K562 (cell line): ENCODE results near the gene DYNC2H1. TPM values are rescaled to one million over a fixed set of nuclear protein-coding genes. Genes with fewer than 3 reads are reported as not detected.

Source experiments
- ATAC-seq: fragments of 200-7000 bp; cut with Tn5 transposase; 3 replicates; pipeline ENCODE4 v1.9.1; 2020; ENCODE audit warnings: moderate library complexity
- BruUV-seq: library from RNA; stranded (reverse); fragments of 400-500 nt; replicated peaks from 2 replicates; lab custom pipeline; 2021; lab: Mats Ljungman, UMichigan
- CTCF ChIA-PET: fragments of 300-600 bp; formaldehyde crosslinking; extraction: SDS; loops from one replicate; lab custom pipeline; 2021; ENCODE audit warnings: low intra/inter-chr PET ratio; lab: Yijun Ruan, JAX
- POLR2A ChIA-PET: fragments of 300-600, 350-650 bp; sonication (Branson Sonifier 250); formaldehyde crosslinking; extraction: SDS; loops from one replicate; lab custom pipeline; 2021; ENCODE audit warnings: antibody characterized with exemption, inconsistent platforms; lab: Yijun Ruan, JAX
- DNase-seq, 4 experiments: peaks; one replicate each; pipeline versions ENCODE4 v3.0.0 to v3.0.0-alpha.2; 2011 to 2018; ENCODE audit warnings: low spot score in 3 of 4, mixed read lengths in 3 of 4; ENCODE audit errors: extremely low read depth in 1 of 4
- FAIRE-seq: peaks from 2 replicates; lab custom pipeline; 2011; peaks lifted over from hg19 to GRCh38; lab: Jason Lieb, UNC
- H2AFZ ChIP-seq: 2 replicates; pipeline ENCODE4 v1.6.0; 2011; ENCODE audit warnings: low read depth, low read length, control low read depth, inconsistent platforms
- H3K27ac ChIP-seq: fragments of 200-600 bp; 3 replicates; pipeline ENCODE4 v1.8.0; 2011; ENCODE audit warnings: low read depth, mild to moderate bottlenecking, control low read depth, inconsistent platforms, low read length, moderate library complexity, mixed read lengths; ENCODE audit errors: extremely low read depth
- H3K27me3 ChIP-seq, 2 experiments: fragments of 300-600 bp in 1 of 2; 2 replicates in 1 of 2; 3 replicates in 1 of 2; pipeline versions ENCODE4 v1.6.0 to v1.8.0; 2011; ENCODE audit warnings: inconsistent platforms in 2 of 2, low read length in 2 of 2, mild to moderate bottlenecking in 1 of 2, mixed read lengths in 1 of 2, moderate library complexity in 1 of 2; ENCODE audit not compliant: control insufficient read depth in 2 of 2, insufficient read depth in 2 of 2
- H3K36me3 ChIP-seq: fragments of 300-600 bp; 3 replicates; pipeline ENCODE4 v1.8.0; 2011; ENCODE audit warnings: mild to moderate bottlenecking, low read length, inconsistent platforms; ENCODE audit not compliant: control insufficient read depth, insufficient read depth
- H3K4me1 ChIP-seq, 2 experiments: fragments of 200-600 bp in 1 of 2; replicated peaks in 1 of 2; 2 replicates in 1 of 2; 3 replicates in 1 of 2; pipeline versions ENCODE4 v1.5.1 to v1.8.0; 2011; ENCODE audit warnings: inconsistent platforms in 2 of 2, low read length in 2 of 2, mild to moderate bottlenecking in 1 of 2, mixed read lengths in 1 of 2, moderate library complexity in 1 of 2; ENCODE audit not compliant: control insufficient read depth in 2 of 2, insufficient read depth in 2 of 2
- H3K4me2 ChIP-seq: 2 replicates; pipeline ENCODE4 v1.6.1; 2011; ENCODE audit warnings: low read length, control low read depth, inconsistent platforms, mixed read lengths; ENCODE audit not compliant: insufficient read depth
- H3K4me3 ChIP-seq: fragments of 200-600 bp; sonication (generic), shearing (Covaris generic); 2 replicates; pipeline ENCODE4 v1.5.1; 2016; ENCODE audit warnings: control low read depth, inconsistent platforms
- H3K79me2 ChIP-seq: fragments of 200-600 bp; 3 replicates; pipeline ENCODE4 v1.8.0; 2011; ENCODE audit warnings: low read length, inconsistent platforms; ENCODE audit not compliant: control insufficient read depth, insufficient read depth
- H3K9ac ChIP-seq, 2 experiments: 2 replicates each; pipeline versions ENCODE4 v1.6.0 to v1.6.1; 2011; ENCODE audit warnings: low read depth in 2 of 2, low read length in 2 of 2, control low read depth in 1 of 2, inconsistent platforms in 1 of 2, mild to moderate bottlenecking in 1 of 2, mixed read lengths in 1 of 2; ENCODE audit not compliant: insufficient read depth in 1 of 2
- H3K9me1 ChIP-seq: one replicate; pipeline ENCODE4 v1.6.0; 2011; ENCODE audit warnings: inconsistent platforms, mild to moderate bottlenecking, low read length, moderate library complexity; ENCODE audit not compliant: control insufficient read depth, insufficient read depth
- H3K9me3 ChIP-seq: replicated peaks from 2 replicates; pipeline ENCODE4 v1.5.1; 2011; ENCODE audit warnings: low read depth, low read length, inconsistent platforms; ENCODE audit not compliant: control insufficient read depth, insufficient read depth
- H4K20me1 ChIP-seq: replicated peaks from 2 replicates; pipeline ENCODE4 v1.6.1; 2011; ENCODE audit warnings: low read length, inconsistent platforms, mixed read lengths; ENCODE audit not compliant: control insufficient read depth, insufficient read depth
- DACH1 ChIP-seq: fragments of 450-650 bp; IDR thresholded peaks from 2 replicates; pipeline ENCODE4 v1.6.1; 2018; ENCODE audit not compliant: partially characterized antibody
- ELF1 ChIP-seq: fragments of 200-800 bp; sonication (Bioruptor generic); IDR thresholded peaks from 2 replicates; pipeline ENCODE4 v1.6.1; 2016; ENCODE audit warnings: missing genetic modification characterization, missing compliant biosample characterization
- ESRRA ChIP-seq: fragments of 450-650 bp; IDR thresholded peaks from 2 replicates; pipeline ENCODE4 v1.6.1; 2014; ENCODE audit warnings: low read depth, mild to moderate bottlenecking, moderate library complexity, borderline replicate concordance
- LARP7 ChIP-seq: fragments of 450-650 bp; IDR thresholded peaks from 2 replicates; pipeline ENCODE4 v1.6.1; 2016
- MAFG ChIP-seq: fragments of 450-650 bp; conservative IDR thresholded peaks from 2 replicates; pipeline ENCODE4 v1.6.1; 2016; ENCODE audit warnings: missing genetic modification characterization, missing compliant biosample characterization
- MTA1 ChIP-seq: fragments of 450-650 bp; IDR thresholded peaks from 2 replicates; pipeline ENCODE4 v1.6.1; 2017; ENCODE audit warnings: borderline replicate concordance
- PTTG1 ChIP-seq: fragments of 450-650 bp; IDR thresholded peaks from 2 replicates; pipeline ENCODE4 v1.6.1; 2016; ENCODE audit warnings: low read depth, mild to moderate bottlenecking, missing genetic modification characterization, missing compliant biosample characterization
- RBM34 ChIP-seq: fragments of 200-400 bp; formaldehyde crosslinking; IDR thresholded peaks from 2 replicates; pipeline ENCODE4 v1.6.1; 2018; ENCODE audit warnings: low read length, borderline replicate concordance; ENCODE audit not compliant: insufficient read depth
- SIRT6 ChIP-seq: IDR thresholded peaks from one replicate; pipeline ENCODE4 v1.6.1; 2012; ENCODE audit warnings: low read depth, mild to moderate bottlenecking, control low read depth, inconsistent platforms, low read length, moderate library complexity
- WGBS: fragments of 100-300 bp; shearing (Covaris generic); methylation state at CpG from one replicate; pipeline ENCODE4 v1.1.6; 2016; ENCODE audit warnings: low coverage, mixed read lengths; ENCODE audit not compliant: insufficient coverage; ENCODE audit errors: missing lambda C conversion rate; 5-methylcytosine and 5-hydroxymethylcytosine counted together
- in situ Hi-C: fragments of 300-500 bp; cut with MboI; formaldehyde crosslinking; loops from 4 replicates; pipeline ENCODE4 v1.15.0; 2018; ENCODE audit warnings: inconsistent platforms, mixed read lengths
- intact Hi-C: fragments of 100-400 bp; cut with micrococcal nuclease; formaldehyde crosslinking; loops from 2 replicates; pipeline ENCODE4 v1.14.2; 2022
- polyA plus RNA-seq, 8 experiments: library from polyadenylated mRNA; depleted of rRNA in 4 of 8; stranded (reverse) in 5 of 8; unstranded in 3 of 8; fragments of >200 nt; fragmentation: Nextera tagmentation in 2 of 8; fragmentation: Illumina TruSeq in 1 of 8; extraction: Ambion mirVana in 2 of 8; extraction: Trizol in 1 of 8; gene quantifications; 2 replicates each; pipeline versions ENCODE4 v1.2.1 to v1.2.3, GENCODE V29; 2011 to 2014; ENCODE audit warnings: inconsistent platforms in 1 of 8, missing spikeins in 1 of 8
- total RNA-seq, 7 experiments: library from RNA; depleted of rRNA in 6 of 7; stranded (reverse); fragments of >200 nt in 6 of 7; fragmentation: Illumina TruSeq in 2 of 7; extraction: Trizol in 2 of 7; gene quantifications; 2 replicates each; pipeline versions ENCODE4 v1.2.1 to v1.2.3, GENCODE V29; 2011 to 2021; ENCODE audit warnings: low replicate concordance in 1 of 7
- TF ChIP-seq, protein P1 (sequence below), 2 experiments: fragments of 450-650 bp in 1 of 2; sonication (generic) in 1 of 2; formaldehyde crosslinking in 1 of 2; IDR thresholded peaks in 1 of 2; conservative IDR thresholded peaks in 1 of 2; 2 replicates each; pipeline versions ENCODE4 v1.6.1 to v1.8.1; 2016 to 2023; ENCODE audit warnings: mild to moderate bottlenecking in 2 of 2, moderate library complexity in 2 of 2, inconsistent platforms in 1 of 2, missing genetic modification reagents in 1 of 2
- TF ChIP-seq, protein P2 (sequence below): fragments of 450-650 bp; formaldehyde crosslinking; IDR thresholded peaks from 2 replicates; pipeline ENCODE4 v1.4.0; 2020; ENCODE audit warnings: mild to moderate bottlenecking, moderate library complexity

DYNC2H1 gene
- total and polyA plus RNA-seq, 9 of the 15 experiments (the other 6 are each of a cell fraction or from before 2014, with no cell fraction given) = 0.08 to 0.64 (median 0.20) TPM

DNA sequence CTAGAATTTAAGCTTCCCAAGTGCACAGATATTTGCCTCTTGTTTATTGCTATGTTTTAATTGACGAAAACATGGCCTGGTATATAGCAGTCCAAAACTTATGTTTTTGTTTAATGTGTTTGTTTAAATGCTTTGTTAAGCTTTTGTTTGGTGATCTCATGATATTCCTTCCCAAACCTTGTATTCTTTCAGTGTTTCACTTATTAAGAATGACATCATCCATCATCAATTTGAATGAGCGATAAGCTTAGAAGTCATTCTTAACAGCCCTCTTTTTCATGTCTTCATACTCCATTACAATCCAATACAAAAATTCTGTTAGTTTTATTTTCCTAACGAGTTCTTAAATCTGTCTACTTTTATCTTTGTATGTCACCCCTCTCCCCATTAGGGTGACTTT is 206.0 kb downstream of the DYNC2H1 start:
- POLR2A ChIA-PET = no interaction called here
- no peak for FAIRE-seq
- TF ChIP-seq, protein P1, sequence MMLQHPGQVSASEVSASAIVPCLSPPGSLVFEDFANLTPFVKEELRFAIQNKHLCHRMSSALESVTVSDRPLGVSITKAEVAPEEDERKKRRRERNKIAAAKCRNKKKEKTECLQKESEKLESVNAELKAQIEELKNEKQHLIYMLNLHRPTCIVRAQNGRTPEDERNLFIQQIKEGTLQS (IDR thresholded peaks at IDR 0.05) = no peak
- TF ChIP-seq, protein P1 (CRISPR knock-in tag; conservative IDR thresholded peaks at IDR 0.05) = no peak
- TF ChIP-seq MAFG (tag) = no peak
- TF ChIP-seq LARP7 = no peak
- TF ChIP-seq SIRT6 = no peak
- no peak for TF ChIP-seq RBM34
- no peak for TF ChIP-seq ELF1 (tag)
- no peak for TF ChIP-seq ESRRA
- no peak for TF ChIP-seq MTA1
- TF ChIP-seq, protein P2, sequence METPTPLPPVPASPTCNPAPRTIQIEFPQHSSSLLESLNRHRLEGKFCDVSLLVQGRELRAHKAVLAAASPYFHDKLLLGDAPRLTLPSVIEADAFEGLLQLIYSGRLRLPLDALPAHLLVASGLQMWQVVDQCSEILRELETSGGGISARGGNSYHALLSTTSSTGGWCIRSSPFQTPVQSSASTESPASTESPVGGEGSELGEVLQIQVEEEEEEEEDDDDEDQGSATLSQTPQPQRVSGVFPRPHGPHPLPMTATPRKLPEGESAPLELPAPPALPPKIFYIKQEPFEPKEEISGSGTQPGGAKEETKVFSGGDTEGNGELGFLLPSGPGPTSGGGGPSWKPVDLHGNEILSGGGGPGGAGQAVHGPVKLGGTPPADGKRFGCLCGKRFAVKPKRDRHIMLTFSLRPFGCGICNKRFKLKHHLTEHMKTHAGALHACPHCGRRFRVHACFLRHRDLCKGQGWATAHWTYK (CRISPR knock-in tag) = no peak
- no peak for TF ChIP-seq PTTG1
- TF ChIP-seq DACH1 = no peak
- TF ChIP-seq, all 486 proteins: peak for 0
- intact Hi-C loops (no loop called here), in situ Hi-C loops (no loop called here)
- Histone ChIP-seq H3K36me3 (no peaks in the 10 kb centered on the region), H3K79me2 (no peaks in the 10 kb centered on the region), H3K27ac (no peak overlapping the region), H2AFZ (no peak overlapping the region), H3K4me2 (no peak overlapping the region), H4K20me1 (no peaks in the 10 kb centered on the region), H3K4me1 (no peaks in the 10 kb centered on the region), H3K9me3 (no peaks in the 10 kb centered on the region), H3K4me3 (no peak overlapping the region), H3K27me3 (no peaks in the 10 kb centered on the region), H3K9me1 (no peaks in the 10 kb centered on the region), H3K9ac (no peak overlapping the region)
- 2% methylated on average over 3 of the region's 3 CpGs for WGBS
- BruUV-seq = no TSS peak
- no peak for DNase-seq
- CTCF ChIA-PET = no interaction called here
- no peak for ATAC-seq
